Memory B cell (primary cell): ENCODE measurements around the gene KCNT2.

Experiments
- ATAC-seq: fragments of 150-1000 bp; cut with Tn5 transposase; 2 replicates; pipeline ENCODE4 v1.10.0; 2021; ENCODE audit warnings: low read depth, mild to moderate bottlenecking, moderate library complexity
- DNase-seq, 2 donors: peaks; one replicate each; pipeline ENCODE4 v3.0.0; 2022; ENCODE audit warnings: low spot score in 2 of 2
- H3K27ac Mint-ChIP-seq: one replicate; pipeline ENCODE4 v1.8.0; 2022; ENCODE audit warnings: mild to moderate bottlenecking, moderate library complexity, mixed read lengths
- H3K27me3 Mint-ChIP-seq: one replicate; pipeline ENCODE4 v1.8.0; 2022; ENCODE audit warnings: mixed read lengths
- H3K36me3 Mint-ChIP-seq: one replicate; pipeline ENCODE4 v1.8.0; 2022; ENCODE audit warnings: mild to moderate bottlenecking, mixed read lengths
- H3K4me1 Mint-ChIP-seq: one replicate; pipeline ENCODE4 v1.8.0; 2022; ENCODE audit warnings: mixed read lengths
- H3K4me3 Mint-ChIP-seq: one replicate; pipeline ENCODE4 v1.8.0; 2022; ENCODE audit warnings: mild to moderate bottlenecking, moderate library complexity, mixed read lengths
- H3K9me3 Mint-ChIP-seq: one replicate; pipeline ENCODE4 v1.8.0; 2022; ENCODE audit warnings: mixed read lengths

Gene KCNT2

GRCh38 chr1:196437671-196438070 is 170.6 kb downstream of the KCNT2 start:
- Mint-ChIP-seq H3K4me3 (no peak overlapping the region), H3K36me3 (no peaks in the 10 kb centered on the region), H3K27ac (no peak overlapping the region), H3K4me1 (no peaks in the 10 kb centered on the region), H3K27me3 (no peaks in the 10 kb centered on the region), H3K9me3 (peaks cover 2% of the 10 kb centered on the region)
- DNase-seq (no peak), ATAC-seq (no peak)

- H3K9me3 Mint-ChIP-seq = peaks cover 2% of the 10 kb centered on the region
- no peak for ATAC-seq
- no peak overlapping the region for H3K27ac Mint-ChIP-seq
- DNase-seq = no peak
- H3K4me3 Mint-ChIP-seq = no peak overlapping the region
- no peaks in the 10 kb centered on the region for H3K36me3 Mint-ChIP-seq
- H3K27me3 Mint-ChIP-seq = no peaks in the 10 kb centered on the region
- no peaks in the 10 kb centered on the region for H3K4me1 Mint-ChIP-seq
These were observed 175.2 kb downstream of the KCNT2 start for GRCh38 chr1:196433000-196433399.

GRCh38 chr1:196427976-196428734 is 180.1 kb downstream of the KCNT2 start:
- H3K4me3 Mint-ChIP-seq = no peak overlapping the region
- no peaks in the 10 kb centered on the region for H3K36me3 Mint-ChIP-seq
- no peaks in the 10 kb centered on the region for H3K27me3 Mint-ChIP-seq
- peaks cover 3% of the 10 kb centered on the region for H3K9me3 Mint-ChIP-seq
- H3K4me1 Mint-ChIP-seq = no peaks in the 10 kb centered on the region
- ATAC-seq (no peak), DNase-seq (no peak)
- H3K27ac Mint-ChIP-seq = no peak overlapping the region

GRCh38 chr1:196425513-196425912 is 182.7 kb downstream of the KCNT2 start:
- H3K9me3 Mint-ChIP-seq = peaks cover 1% of the 10 kb centered on the region
- H3K4me1 Mint-ChIP-seq = no peaks in the 10 kb centered on the region
- H3K27ac Mint-ChIP-seq = no peak overlapping the region
- no peak for ATAC-seq
- H3K36me3 Mint-ChIP-seq = no peaks in the 10 kb centered on the region
- no peaks in the 10 kb centered on the region for H3K27me3 Mint-ChIP-seq
- no peak overlapping the region for H3K4me3 Mint-ChIP-seq
- no peak for DNase-seq

- Mint-ChIP-seq H3K4me1 (no peaks in the 10 kb centered on the region), H3K27me3 (no peaks in the 10 kb centered on the region), H3K9me3 (peaks cover 3% of the 10 kb centered on the region), H3K4me3 (no peak overlapping the region), H3K36me3 (no peaks in the 10 kb centered on the region), H3K27ac (no peak overlapping the region)
- ATAC-seq (no peak), DNase-seq (no peak)
These were observed 184.6 kb downstream of the KCNT2 start for GRCh38 chr1:196423612-196424011.

- Mint-ChIP-seq H3K27ac (no peak overlapping the region), H3K4me3 (no peak overlapping the region), H3K27me3 (no peaks in the 10 kb centered on the region), H3K4me1 (no peaks in the 10 kb centered on the region), H3K9me3 (peaks cover 2% of the 10 kb centered on the region), H3K36me3 (no peaks in the 10 kb centered on the region)
- DNase-seq (no peak), ATAC-seq (no peak)
These were observed 189.5 kb downstream of the KCNT2 start for GRCh38 chr1:196418772-196419171.

GRCh38 chr1:196415978-196416377 is 192.3 kb downstream of the KCNT2 start:
- ATAC-seq (no peak), DNase-seq (no peak)
- H3K4me3 Mint-ChIP-seq = no peak overlapping the region
- H3K36me3 Mint-ChIP-seq = no peaks in the 10 kb centered on the region
- no peaks in the 10 kb centered on the region for H3K4me1 Mint-ChIP-seq
- H3K9me3 Mint-ChIP-seq = peaks cover 6% of the 10 kb centered on the region
- no peaks in the 10 kb centered on the region for H3K27me3 Mint-ChIP-seq
- H3K27ac Mint-ChIP-seq = no peak overlapping the region

- H3K4me3 Mint-ChIP-seq = no peak overlapping the region
- H3K27me3 Mint-ChIP-seq = no peaks in the 10 kb centered on the region
- H3K4me1 Mint-ChIP-seq = no peaks in the 10 kb centered on the region
- H3K27ac Mint-ChIP-seq = no peak overlapping the region
- H3K36me3 Mint-ChIP-seq = no peaks in the 10 kb centered on the region
- DNase-seq = no peak
- ATAC-seq = no peak
- H3K9me3 Mint-ChIP-seq = peaks cover 5% of the 10 kb centered on the region
These were observed 195.9 kb downstream of the KCNT2 start for GRCh38 chr1:196412326-196412725.

GRCh38 chr1:196410768-196411167 is 197.5 kb downstream of the KCNT2 start:
- Mint-ChIP-seq H3K4me3 (no peak overlapping the region), H3K27ac (no peak overlapping the region), H3K4me1 (no peaks in the 10 kb centered on the region), H3K27me3 (no peaks in the 10 kb centered on the region), H3K36me3 (no peaks in the 10 kb centered on the region), H3K9me3 (peaks cover 5% of the 10 kb centered on the region)
- ATAC-seq (no peak), DNase-seq (no peak)

- Mint-ChIP-seq H3K36me3 (no peaks in the 10 kb centered on the region), H3K27me3 (no peaks in the 10 kb centered on the region), H3K9me3 (peaks cover 5% of the 10 kb centered on the region), H3K4me3 (no peak overlapping the region), H3K4me1 (no peaks in the 10 kb centered on the region), H3K27ac (no peak overlapping the region)
- ATAC-seq (no peak), DNase-seq (no peak)
These were observed 198.7 kb downstream of the KCNT2 start for GRCh38 chr1:196409586-196409985.

GRCh38 chr1:196407358-196408051 is 200.7 kb downstream of the KCNT2 start:
- H3K9me3 Mint-ChIP-seq = peaks cover 5% of the 10 kb centered on the region
- H3K36me3 Mint-ChIP-seq = no peaks in the 10 kb centered on the region
- DNase-seq (no peak), ATAC-seq (no peak)
- no peaks in the 10 kb centered on the region for H3K27me3 Mint-ChIP-seq
- no peaks in the 10 kb centered on the region for H3K4me1 Mint-ChIP-seq
- no peak overlapping the region for H3K4me3 Mint-ChIP-seq
- H3K27ac Mint-ChIP-seq = no peak overlapping the region

GRCh38 chr1:196405839-196406238 is 202.4 kb downstream of the KCNT2 start:
- Mint-ChIP-seq H3K4me1 (no peaks in the 10 kb centered on the region), H3K36me3 (no peaks in the 10 kb centered on the region), H3K9me3 (no peaks in the 10 kb centered on the region), H3K27me3 (no peaks in the 10 kb centered on the region), H3K4me3 (no peak overlapping the region), H3K27ac (no peak overlapping the region)
- DNase-seq (no peak), ATAC-seq (no peak)

GRCh38 chr1:196403803-196404690 is 204.2 kb downstream of the KCNT2 start:
- Mint-ChIP-seq H3K9me3 (no peaks in the 10 kb centered on the region), H3K4me3 (no peak overlapping the region), H3K27me3 (no peaks in the 10 kb centered on the region), H3K27ac (no peak overlapping the region), H3K36me3 (no peaks in the 10 kb centered on the region), H3K4me1 (no peaks in the 10 kb centered on the region)
- ATAC-seq = no peak
- no peak for DNase-seq

- no peaks in the 10 kb centered on the region for H3K27me3 Mint-ChIP-seq
These were observed 206.3 kb downstream of the KCNT2 start for GRCh38 chr1:196401891-196402290.

More at GRCh38 chr1:196401891-196402290, 206.3 kb downstream of the KCNT2 start:
- ATAC-seq (no peak), DNase-seq (no peak)
- H3K4me3 Mint-ChIP-seq = no peak overlapping the region
- H3K4me1 Mint-ChIP-seq = no peaks in the 10 kb centered on the region
- H3K27ac Mint-ChIP-seq = no peak overlapping the region
- H3K36me3 Mint-ChIP-seq = no peaks in the 10 kb centered on the region
- H3K9me3 Mint-ChIP-seq = no peaks in the 10 kb centered on the region
